GM19438 (cell line): ENCODE results near the gene TBC1D4.

Experiments
- ATAC-seq: cut with Tn5 transposase; IDR thresholded peaks from one replicate; pipeline ENCODE4 v1.9.1; 2021; ENCODE audit warnings: low read depth; ENCODE audit not compliant: unreplicated experiment

The TBC1D4 gene

DNA sequence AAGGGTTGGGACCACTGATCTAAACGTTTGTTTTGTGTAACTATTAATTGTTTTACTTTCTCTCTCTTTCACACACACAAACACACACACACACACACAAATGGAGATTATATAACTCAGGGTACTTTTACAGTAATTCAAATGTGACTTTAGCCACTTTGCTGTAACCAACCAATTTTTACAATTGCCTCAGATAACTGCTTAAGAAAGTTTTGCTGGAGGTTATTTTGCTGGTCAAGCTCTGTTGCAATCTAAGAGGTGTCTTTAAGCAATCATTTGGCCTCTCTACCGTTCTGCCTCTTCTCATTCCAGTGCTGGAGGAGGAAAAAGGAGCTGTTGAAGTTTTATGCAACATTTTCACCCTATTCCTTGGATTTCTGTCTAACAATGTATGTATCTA is 63.0 kb downstream of the TBC1D4 start:
- ATAC-seq: no peak

DNA sequence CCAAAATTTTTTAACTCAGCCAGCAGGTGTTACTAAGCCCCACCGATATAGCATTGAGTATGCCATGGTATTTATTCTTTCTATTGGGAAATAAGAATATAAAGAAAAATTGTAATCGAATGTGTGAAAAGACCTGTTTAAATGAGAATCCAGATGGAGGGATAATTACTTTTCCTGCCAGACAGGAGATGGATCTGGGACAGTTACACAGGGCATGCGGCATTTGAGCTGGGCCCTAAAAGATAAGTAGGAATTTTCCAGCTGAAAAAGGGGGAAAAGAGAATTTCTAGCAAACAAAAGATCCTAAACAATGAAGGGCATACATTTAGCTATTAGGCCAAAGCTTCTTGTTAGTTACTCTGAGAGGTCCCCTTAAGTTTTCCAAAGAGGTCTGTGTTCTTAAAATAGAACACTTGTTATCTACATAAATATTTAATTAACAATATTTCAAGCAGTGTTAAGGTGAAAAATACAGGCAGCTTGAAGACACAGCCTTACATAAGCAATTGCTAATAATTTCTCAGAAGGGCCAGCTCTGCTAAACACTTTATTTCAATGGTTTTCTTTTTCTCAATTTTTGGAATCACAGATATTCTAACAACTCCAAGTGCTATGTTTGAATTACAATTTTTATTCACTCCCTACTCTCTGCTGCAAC is 63.7 kb downstream of the TBC1D4 start:
- ATAC-seq: no peak

DNA sequence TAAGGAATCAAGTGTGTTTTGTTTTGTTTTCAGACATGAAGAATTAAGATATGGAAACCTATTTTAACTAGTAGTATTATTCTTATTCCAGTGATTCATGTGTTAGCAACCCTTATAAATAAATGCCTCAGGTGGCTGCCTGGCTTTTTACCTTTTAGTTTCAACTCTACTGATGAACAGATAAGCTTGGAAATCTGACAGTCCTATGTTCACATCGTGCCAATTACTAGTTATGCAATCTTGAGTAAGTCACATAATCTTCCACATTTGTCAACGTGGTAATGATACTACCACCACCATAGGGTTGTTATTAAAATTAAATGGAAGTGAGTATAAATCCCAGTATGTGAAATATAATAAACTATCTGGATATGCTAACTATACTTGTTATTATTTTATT is 64.3 kb downstream of the TBC1D4 start:
- no peak for ATAC-seq

DNA sequence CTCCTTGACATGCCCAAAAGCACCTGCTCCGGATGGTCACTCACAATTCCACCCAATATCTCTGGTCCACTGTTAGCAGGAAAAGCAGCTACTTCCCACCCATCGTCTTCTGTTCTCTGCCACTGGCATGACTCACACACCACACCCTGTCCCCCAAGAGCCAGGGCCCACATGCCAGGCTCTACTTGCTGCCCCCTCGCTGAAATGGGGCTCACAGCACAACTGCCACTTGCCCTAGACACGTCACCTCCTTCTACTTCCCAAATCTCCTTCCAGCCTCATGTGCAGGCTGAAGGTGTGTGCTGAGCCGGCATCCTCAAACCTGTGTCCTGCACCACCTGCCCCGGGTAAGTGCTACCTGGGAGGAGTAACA is 65.0 kb downstream of the TBC1D4 start:
- ATAC-seq: peak; percentile 19

DNA sequence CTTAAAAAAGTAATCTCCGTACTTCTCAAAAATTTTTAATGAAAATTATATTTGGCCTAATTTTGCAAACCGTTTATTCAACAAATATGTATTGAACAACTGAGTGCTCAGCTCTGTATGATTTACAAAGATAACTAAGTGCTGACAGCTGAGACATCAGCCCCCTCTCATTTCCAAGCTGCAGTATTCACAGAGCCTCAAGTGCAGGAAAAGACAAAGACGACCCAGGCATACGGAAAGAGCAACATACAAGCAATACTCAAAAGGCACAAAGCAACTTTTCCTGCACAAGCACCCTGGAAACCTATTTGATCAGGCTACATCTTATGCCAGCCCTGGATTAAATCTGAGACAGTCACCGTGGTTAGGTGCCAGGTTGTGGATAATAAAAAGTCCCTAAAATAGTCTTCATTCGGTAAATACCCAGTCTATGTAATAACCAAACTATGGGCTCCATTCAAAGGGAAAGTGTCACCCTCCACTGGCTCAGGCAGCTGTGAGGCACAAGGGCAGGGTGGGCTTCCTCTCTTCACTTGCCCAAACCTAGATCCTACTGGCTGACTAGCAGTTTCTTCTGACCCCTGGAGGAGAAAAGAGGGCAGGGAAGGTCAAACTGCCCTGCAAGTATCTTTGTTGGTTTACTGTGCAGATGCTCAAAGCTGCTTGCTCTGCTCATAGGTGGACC is 65.5 kb downstream of the TBC1D4 start:
- peak; percentile 58 for ATAC-seq

DNA sequence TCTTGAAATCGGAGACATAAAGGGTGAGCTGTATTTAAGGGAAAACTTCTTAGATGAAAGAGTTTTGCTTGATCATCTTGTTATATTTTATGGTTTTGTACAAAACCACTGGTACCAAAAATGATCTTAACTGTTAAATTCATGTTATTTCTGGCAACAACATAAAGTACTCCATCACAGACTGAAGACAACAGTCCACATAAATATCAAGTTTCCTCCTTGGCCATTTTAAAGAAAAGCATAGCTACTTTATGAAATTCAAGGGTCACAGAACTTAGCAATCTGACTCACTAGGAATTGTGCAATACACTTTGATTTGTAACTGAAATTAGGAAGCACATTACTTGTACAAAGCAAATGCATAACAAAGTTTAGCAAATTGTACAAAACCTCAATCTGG is 66.3 kb downstream of the TBC1D4 start:
- no peak for ATAC-seq

DNA sequence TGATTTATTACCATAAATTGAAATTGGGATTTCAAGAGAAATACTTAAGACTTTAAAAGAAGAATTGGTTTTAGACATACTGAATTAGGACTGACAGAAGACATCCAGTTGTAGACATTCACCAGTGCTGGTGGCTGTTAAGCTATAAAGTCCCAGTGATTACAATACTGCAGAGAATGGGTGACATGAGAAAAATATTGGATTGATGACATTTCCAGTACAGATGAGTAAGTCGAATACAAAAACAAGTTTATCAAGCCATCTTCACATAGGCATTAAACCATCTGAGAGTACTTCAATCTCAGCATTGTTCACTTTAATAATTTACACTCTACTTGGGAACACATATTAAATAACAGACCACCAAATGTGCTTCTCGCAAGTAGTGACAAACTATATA is 66.8 kb downstream of the TBC1D4 start:
- no peak for ATAC-seq

DNA sequence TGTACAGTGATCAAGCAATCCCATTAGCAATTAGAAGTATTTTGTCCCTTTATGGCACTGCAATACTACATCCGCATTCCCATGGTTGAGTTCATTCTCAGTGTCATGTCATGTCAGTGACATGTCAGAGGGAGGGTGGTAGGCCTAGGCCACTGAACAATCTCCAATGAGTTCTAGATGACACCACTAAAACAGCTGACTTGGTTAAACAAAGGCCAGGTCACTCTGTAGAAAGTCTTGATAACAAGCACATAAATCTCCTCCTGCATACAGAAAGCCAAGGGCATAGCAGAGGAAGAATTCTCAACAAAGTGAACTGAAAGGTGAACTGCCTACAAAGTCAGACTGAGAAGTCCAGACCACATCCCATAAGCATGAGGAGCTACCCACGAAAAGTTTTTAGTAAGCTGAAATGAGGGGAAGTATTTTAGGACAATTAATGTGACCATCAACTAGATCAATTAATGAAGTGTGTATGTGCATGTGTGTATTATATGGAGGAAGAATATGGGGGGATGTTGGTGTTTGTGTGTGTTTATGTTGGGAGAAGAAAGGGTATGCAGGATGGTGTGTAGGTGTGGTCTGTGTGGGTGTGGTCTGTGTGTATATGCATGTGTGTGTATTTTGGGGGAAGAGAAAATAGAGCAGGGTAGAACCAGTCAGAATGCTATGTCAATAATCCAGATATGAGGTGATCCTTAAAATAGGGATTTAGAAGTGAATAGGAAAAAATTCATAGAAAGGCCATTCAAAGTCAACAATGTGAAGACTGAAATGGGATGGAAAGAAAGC is 67.7 kb downstream of the TBC1D4 start:
- no peak for ATAC-seq

DNA sequence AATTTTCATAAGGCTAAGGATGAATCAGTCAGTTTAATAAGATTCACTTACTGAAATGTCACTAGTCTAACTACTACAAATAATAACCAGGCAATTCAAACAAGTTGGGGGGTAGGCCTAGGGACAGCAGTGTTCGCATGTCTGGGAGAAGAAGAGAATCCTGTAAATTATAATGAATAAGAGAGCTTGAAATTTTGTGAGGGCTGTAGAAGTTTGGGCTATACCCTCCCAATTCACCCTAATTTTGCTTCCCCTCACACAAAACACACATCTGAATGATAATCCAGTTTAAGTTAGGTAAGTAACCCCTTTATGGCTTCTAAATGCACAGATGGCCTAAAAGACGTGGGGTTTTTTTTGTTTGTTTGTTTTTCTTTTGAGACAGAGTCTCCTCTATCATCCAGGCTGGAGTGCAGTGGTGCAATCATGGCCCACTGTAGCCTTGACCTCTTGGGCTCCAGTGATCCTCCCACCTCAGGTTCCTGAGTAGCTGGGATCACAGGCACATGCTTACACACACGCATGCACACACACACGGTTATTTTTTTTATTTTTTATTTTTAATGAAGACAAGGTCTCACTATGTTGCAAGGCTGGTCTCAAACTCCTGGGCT is 69.9 kb downstream of the TBC1D4 start:
- ATAC-seq: no peak

DNA sequence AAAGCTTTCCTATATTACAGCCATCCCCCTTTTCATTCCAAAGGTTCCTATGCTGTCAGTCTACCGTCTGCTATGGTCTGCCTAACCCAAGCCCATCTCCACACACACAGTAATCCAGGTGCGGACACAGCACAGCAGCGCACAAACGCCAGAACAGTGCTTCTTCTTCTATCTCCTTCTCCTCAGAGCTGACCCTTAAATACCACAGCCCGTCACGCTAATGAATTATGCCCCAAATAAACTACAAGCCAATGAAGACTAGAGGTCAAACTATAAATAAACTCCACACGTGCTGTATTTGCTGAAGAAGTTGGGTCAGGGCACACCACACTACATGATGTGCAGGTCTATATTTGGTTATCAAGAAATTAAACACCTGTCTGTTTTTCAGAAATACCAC is 71.8 kb downstream of the TBC1D4 start:
- ATAC-seq: peak; percentile 60

DNA sequence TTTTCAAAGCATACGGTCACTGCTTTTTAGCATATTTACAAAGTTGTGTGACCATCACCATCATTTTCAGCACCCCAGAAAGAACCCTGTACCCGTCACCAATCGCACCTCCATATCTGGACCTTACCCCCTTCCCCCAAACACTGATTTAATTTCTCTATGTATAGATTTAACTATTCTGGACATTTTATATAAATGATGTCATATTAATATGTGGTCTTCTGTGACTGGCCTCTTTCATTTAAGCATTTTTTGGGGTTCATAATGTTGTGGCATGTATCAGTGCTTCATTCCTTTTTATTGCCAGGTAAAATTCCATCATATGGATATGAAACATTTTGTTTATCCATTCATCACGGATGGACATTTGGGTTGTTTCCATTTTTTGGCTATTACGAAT is 74.0 kb downstream of the TBC1D4 start:
- no peak for ATAC-seq

DNA sequence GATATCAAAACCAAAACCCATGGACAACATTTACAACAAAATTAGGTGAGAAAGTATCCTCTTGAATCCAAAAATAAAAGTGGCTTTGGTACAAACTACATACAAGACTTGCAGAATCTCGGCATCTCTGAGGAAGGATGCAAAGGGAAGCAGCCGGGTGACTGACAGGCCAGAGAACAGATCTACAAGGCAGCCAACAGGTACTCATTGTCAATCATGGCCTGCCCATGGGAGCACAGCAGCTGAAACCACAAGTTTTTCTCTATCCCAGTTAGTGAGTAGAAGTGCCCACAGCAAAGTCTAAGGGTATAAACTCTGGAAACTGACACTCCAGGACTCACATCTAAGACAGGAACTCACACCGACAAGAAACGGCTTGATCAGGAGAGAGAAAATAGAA is 74.5 kb downstream of the TBC1D4 start:
- no peak for ATAC-seq

DNA sequence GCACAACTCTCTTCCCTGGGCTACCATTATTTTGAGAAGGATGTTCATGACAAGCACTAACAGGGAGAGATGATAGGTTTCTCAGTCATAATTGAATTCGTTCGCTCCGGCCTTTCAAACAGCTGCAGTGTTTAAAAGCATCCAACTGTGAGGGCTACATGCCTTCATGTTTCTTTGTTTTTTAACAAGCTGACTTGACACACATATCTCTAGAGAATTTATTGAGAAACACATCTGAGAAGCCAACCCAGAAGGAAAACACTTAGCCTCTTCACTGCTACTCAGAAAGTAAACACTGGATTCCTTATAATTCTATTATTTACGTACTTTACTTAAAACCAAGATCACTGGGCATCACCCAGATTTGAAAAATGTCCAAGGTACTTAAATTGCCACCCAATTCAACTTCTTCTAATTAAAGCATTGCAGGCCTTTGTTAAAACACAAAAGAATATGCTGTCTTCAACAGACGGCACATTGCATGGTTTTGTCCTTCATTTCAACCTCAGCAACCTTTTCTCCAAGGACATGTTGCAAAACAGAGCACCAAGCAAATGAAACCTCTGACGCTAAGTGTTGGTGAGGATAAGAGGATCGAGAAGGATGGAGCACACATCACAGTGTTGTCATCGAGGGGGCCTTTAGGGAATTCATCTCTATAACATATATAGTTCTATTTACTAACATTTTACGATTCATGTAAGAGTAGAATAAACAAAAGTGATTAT is 75.8 kb downstream of the TBC1D4 start:
- no peak for ATAC-seq

DNA sequence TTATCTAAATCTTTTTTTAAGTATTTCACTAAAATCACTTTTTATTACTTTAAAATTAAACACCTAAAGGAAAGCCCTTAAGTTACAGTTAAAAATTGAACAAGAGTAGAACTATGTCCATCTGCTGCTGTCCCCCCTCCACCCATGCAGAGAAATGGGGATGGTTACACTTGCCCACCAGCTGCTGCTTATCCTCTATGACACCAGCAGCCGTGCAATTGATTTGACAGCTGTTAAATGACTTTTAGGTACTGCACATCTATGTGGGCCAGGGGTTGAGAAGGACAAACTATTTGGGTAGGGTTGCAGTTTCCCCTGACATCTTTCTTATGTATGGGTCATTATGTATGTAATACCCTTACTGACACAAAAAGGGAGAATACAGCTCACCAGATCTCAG is 77.2 kb downstream of the TBC1D4 start:
- no peak for ATAC-seq

DNA sequence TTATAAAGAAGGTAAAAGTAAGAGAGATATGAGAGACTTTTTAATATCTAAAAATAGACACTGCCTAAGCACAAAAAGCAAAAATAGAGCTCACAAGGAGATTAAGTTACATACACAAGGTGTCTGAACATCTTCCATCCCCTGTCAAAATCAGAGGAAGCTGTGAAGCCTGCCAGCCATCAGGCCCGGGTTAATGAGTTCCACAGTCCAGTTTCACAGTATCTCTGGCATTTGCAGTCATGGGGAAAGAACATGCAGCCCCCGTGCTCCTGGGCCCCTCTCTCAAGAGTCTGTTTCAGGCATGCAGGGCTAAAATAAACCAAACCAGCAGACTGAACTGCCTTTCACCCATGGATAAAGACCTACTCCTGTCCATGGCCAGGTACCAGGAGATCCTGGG is 79.2 kb downstream of the TBC1D4 start:
- ATAC-seq: peak; percentile 80

DNA sequence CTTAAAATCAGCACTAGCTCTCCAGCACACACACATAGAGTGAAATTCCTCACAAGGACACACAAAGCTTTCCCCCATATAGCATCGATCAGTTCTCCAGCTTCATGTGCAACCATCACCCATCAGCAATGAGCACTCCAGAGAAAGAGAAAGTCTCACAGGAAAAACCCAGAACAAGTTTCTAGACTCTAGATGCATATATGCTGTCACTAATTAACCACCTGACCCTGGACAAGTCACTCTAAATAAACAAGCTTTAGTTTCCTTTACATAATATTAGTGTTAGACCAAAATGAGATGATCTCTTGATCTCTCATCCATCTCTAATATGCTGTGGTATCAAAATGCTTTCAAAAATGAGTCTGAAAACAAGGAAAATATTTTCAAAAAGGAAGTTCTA is 81.2 kb downstream of the TBC1D4 start:
- peak; percentile 43 for ATAC-seq

DNA sequence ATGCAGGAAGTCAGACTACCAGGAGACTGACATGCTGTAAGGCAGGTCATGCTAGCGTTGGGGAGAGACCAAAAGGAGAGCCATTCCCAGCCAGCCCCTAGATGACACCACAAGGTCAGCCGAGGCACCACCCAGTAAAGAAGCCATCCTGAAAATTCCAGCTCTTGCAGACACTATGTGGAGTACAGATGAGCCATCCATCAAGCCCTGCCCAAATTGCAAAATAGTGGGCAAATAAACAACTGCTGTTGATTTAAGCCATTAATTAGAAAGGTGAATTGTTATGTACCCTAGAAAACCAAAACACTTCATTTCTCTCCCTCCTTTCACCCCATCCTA is 82.1 kb downstream of the TBC1D4 start:
- no peak for ATAC-seq

DNA sequence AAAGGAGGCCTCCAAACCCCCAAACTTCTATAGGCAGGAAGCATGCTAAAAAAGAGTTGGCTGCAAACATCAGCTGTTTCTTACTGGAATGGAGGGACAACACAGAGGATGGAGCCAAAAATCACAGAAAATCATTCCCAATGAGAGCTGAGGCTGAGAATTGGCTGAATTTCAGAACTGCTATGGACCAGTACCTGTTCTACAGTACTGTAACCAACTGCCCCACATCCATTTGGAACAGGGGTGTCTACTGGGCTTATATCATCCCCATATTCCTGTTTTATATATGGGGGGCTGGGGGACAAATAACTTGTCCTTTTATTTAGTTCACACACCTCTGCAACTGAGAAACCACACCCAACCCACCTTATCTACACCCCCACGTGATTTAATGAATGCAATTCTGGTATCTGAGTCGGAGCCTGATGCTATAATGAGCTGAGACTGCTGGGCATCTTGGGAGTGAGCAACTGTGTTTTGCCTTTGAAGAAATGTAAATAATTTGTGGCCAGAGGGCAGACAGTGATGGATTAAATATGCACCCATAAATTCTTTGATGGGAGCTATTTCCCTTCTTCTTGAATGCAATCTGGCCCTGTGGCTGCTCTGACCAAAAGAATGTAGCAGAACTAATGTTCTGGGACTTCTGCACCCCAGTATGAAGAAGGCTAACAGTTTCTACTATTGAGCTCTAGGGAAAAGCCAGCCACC is 82.6 kb downstream of the TBC1D4 start:
- no peak for ATAC-seq

DNA sequence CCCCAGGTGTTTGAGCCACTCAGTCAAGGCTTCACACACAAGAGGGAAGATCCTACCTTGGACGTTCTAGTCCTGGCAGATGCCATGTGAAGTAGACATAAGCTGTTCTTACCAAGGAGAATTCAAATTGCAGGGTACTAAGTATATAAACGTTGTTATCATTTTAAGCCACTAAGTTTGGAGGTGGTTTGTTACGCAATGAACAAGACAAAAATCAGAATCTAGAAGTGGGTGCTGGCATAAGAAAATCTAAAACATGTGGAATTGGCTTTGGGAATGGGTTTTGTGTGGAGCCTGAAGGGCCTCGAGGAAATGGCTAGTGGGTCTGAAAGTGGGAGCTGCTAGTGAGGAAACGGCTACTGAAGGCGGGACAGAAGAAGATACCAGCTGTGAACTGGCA is 83.9 kb downstream of the TBC1D4 start:
- ATAC-seq: no peak

DNA sequence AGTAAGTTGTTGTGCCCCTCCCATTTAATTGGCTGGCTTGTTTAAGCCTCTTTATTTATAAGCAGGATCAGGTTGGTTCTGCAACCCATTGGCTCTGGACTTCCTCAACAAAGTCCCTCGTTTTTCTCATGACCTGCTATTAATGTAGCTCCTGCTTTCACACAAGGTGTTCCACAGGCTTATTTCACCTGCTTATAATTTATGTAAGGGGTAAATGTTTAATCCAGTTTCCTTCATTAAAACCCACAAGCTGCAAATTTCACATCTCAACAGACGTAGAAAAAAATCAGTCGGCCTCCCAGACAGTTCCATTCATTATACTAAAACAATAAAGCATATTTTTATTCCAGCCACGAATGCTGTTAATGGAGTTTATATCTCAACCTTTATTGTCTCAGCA is 86.1 kb downstream of the TBC1D4 start:
- no peak for ATAC-seq
